H9 (cell line): ENCODE data around the gene MYBBP1A. TPM values are rescaled to one million over a fixed set of nuclear protein-coding genes. Genes with fewer than 3 reads are reported as not detected.

Experiments
- DNase-seq: peaks from one replicate; pipeline ENCODE4 v3.0.0-alpha.2; 2017
- H2AFZ ChIP-seq: one replicate; pipeline ENCODE4 v1.6.1; 2013; ENCODE audit warnings: mild to moderate bottlenecking, low read length, control low read depth, moderate library complexity
- H2AK5ac ChIP-seq: 2 replicates; pipeline ENCODE4 v1.6.1; 2013; ENCODE audit warnings: low read length, control low read depth, mixed read lengths; ENCODE audit not compliant: insufficient read length
- H2BK120ac ChIP-seq: one replicate; pipeline ENCODE4 v1.6.1; 2013; ENCODE audit warnings: low read depth, mild to moderate bottlenecking, low read length, control low read depth, inconsistent platforms; ENCODE audit not compliant: poor library complexity, severe bottlenecking
- H2BK12ac ChIP-seq: 2 replicates; pipeline ENCODE4 v1.6.1; 2013; ENCODE audit warnings: low read length, control low read depth, mixed read lengths, low read depth; ENCODE audit not compliant: insufficient read length
- H2BK15ac ChIP-seq: 2 replicates; pipeline ENCODE4 v1.6.1; 2013; ENCODE audit warnings: low read depth, low read length, control low read depth
- H2BK20ac ChIP-seq: one replicate; pipeline ENCODE4 v1.6.1; 2013; ENCODE audit warnings: low read depth, mild to moderate bottlenecking, low read length, control low read depth, inconsistent platforms; ENCODE audit not compliant: poor library complexity, severe bottlenecking
- H2BK5ac ChIP-seq: 2 replicates; pipeline ENCODE4 v1.6.1; 2013; ENCODE audit warnings: low read length, control low read depth, mixed read lengths; ENCODE audit not compliant: insufficient read length
- H3K14ac ChIP-seq: 2 replicates; pipeline ENCODE4 v1.6.1; 2013; ENCODE audit warnings: low read length, control low read depth; ENCODE audit not compliant: insufficient read depth
- H3K18ac ChIP-seq: 2 replicates; pipeline ENCODE4 v1.6.1; 2013; ENCODE audit warnings: low read depth, mild to moderate bottlenecking, mixed read lengths, low read length, control low read depth; ENCODE audit not compliant: insufficient read length
- H3K23ac ChIP-seq: 2 replicates; pipeline ENCODE4 v1.6.1; 2013; ENCODE audit warnings: low read length, control low read depth, mixed read lengths, low read depth; ENCODE audit not compliant: insufficient read length
- H3K23me2 ChIP-seq: 2 replicates; pipeline ENCODE4 v1.6.1; 2013; ENCODE audit warnings: low read depth, mild to moderate bottlenecking, mixed read lengths, low read length, control low read depth; ENCODE audit not compliant: insufficient read length, poor library complexity, severe bottlenecking
- H3K27ac ChIP-seq: 2 replicates; pipeline ENCODE4 v1.5.1; 2013; ENCODE audit warnings: low read length, control low read depth, mixed read lengths, low read depth; ENCODE audit not compliant: insufficient read length
- H3K27me3 ChIP-seq: 2 replicates; pipeline ENCODE4 v1.6.1; 2013; ENCODE audit warnings: low read length, control low read depth, inconsistent platforms; ENCODE audit not compliant: insufficient read depth
- H3K4ac ChIP-seq: 2 replicates; pipeline ENCODE4 v1.6.1; 2013; ENCODE audit warnings: low read depth, mild to moderate bottlenecking, control low read depth, inconsistent platforms, low read length, moderate library complexity
- H3K4me1 ChIP-seq: 2 replicates; pipeline ENCODE4 v1.6.1; 2013; ENCODE audit warnings: low read length, control low read depth, inconsistent platforms; ENCODE audit not compliant: insufficient read depth
- H3K4me2 ChIP-seq: 2 replicates; pipeline ENCODE4 v1.6.1; 2013; ENCODE audit warnings: low read length, control low read depth, mixed read lengths; ENCODE audit not compliant: insufficient read length, insufficient read depth
- H3K56ac ChIP-seq: 2 replicates; pipeline ENCODE4 v1.6.1; 2013; ENCODE audit warnings: low read depth, mild to moderate bottlenecking, mixed read lengths, low read length, control low read depth; ENCODE audit not compliant: insufficient read length
- H3K79me1 ChIP-seq: 2 replicates; pipeline ENCODE4 v1.6.1; 2013; ENCODE audit warnings: low read depth, mild to moderate bottlenecking, moderate library complexity, low read length, control low read depth, inconsistent platforms; ENCODE audit not compliant: insufficient read depth, poor library complexity, severe bottlenecking
- H3K79me2 ChIP-seq: 2 replicates; pipeline ENCODE4 v1.6.1; 2013; ENCODE audit warnings: low read length, control low read depth, inconsistent platforms; ENCODE audit not compliant: insufficient read depth
- H3K9ac ChIP-seq: 2 replicates; pipeline ENCODE4 v1.6.1; 2013; ENCODE audit warnings: low read length, control low read depth, mixed read lengths; ENCODE audit not compliant: insufficient read length; ENCODE audit errors: extremely low read depth
- H3K9me3 ChIP-seq: one replicate; pipeline ENCODE4 v1.6.1; 2013; ENCODE audit warnings: low read depth, low read length, inconsistent platforms; ENCODE audit not compliant: control insufficient read depth
- H3T11ph ChIP-seq: one replicate; pipeline ENCODE4 v1.6.1; 2013; ENCODE audit warnings: mild to moderate bottlenecking, low read length, control low read depth, inconsistent platforms
- H4K20me1 ChIP-seq: one replicate; pipeline ENCODE4 v1.6.1; 2013; ENCODE audit not compliant: control insufficient read depth, insufficient read length, insufficient read depth
- H4K5ac ChIP-seq: 2 replicates; pipeline ENCODE4 v1.6.1; 2013; ENCODE audit warnings: low read depth, mild to moderate bottlenecking, mixed read lengths, low read length, control low read depth; ENCODE audit not compliant: insufficient read length
- H4K8ac ChIP-seq: replicated peaks from 2 replicates; pipeline ENCODE4 v1.6.1; 2013; ENCODE audit warnings: low read length, control low read depth, mixed read lengths, low read depth; ENCODE audit not compliant: insufficient read length
- H4K91ac ChIP-seq: 2 replicates; pipeline ENCODE4 v1.6.1; 2013; ENCODE audit warnings: low read depth, mild to moderate bottlenecking, moderate library complexity, mixed read lengths, low read length, control low read depth; ENCODE audit not compliant: insufficient read length
- H3K27ac Mint-ChIP-seq, 3 experiments: 2 replicates in 2 of 3; 3 replicates in 1 of 3; pipeline ENCODE4 v1.8.0; 2020 to 2021; ENCODE audit warnings: mixed read lengths in 3 of 3, mild to moderate bottlenecking in 1 of 3, moderate library complexity in 1 of 3
- H3K27me3 Mint-ChIP-seq: 2 replicates; pipeline ENCODE4 v1.8.0; 2021; ENCODE audit warnings: low read depth, mild to moderate bottlenecking, moderate library complexity, mixed read lengths
- H3K36me3 Mint-ChIP-seq, 3 experiments: 2 replicates in 2 of 3; 3 replicates in 1 of 3; pipeline ENCODE4 v1.8.0; 2020 to 2021; ENCODE audit warnings: low read depth in 3 of 3, mixed read lengths in 3 of 3; ENCODE audit not compliant: insufficient read depth in 1 of 3
- H3K4me1 Mint-ChIP-seq, 2 experiments: 2 replicates each; pipeline ENCODE4 v1.8.0; 2020; ENCODE audit warnings: mixed read lengths in 2 of 2
- H3K4me3 Mint-ChIP-seq, 2 experiments: 2 replicates in 1 of 2; 3 replicates in 1 of 2; pipeline ENCODE4 v1.8.0; 2020 to 2021; ENCODE audit warnings: mild to moderate bottlenecking in 2 of 2, mixed read lengths in 2 of 2, moderate library complexity in 1 of 2
- H3K9me3 Mint-ChIP-seq, 2 experiments: 2 replicates in 1 of 2; 3 replicates in 1 of 2; pipeline ENCODE4 v1.8.0; 2020; ENCODE audit warnings: mild to moderate bottlenecking in 2 of 2, mixed read lengths in 2 of 2, moderate library complexity in 1 of 2
- CTCF ChIP-seq: fragments of 200-600 bp; sonication (generic); conservative IDR thresholded peaks from 3 replicates; pipeline ENCODE4 v1.8.0; 2021; ENCODE audit warnings: antibody characterized with exemption, mild to moderate bottlenecking
- WGBS: extraction: QIAGEN DNeasy Blood & Tissue Kit; methylation state at CpG from one replicate; pipeline ENCODE4 v1.1.7; 2013; ENCODE audit warnings: missing lambda C conversion rate, low lambda C conversion rate, mixed read lengths; ENCODE audit not compliant: insufficient read length; ENCODE audit errors: extremely low coverage; 5-methylcytosine and 5-hydroxymethylcytosine counted together
- total RNA-seq: library from RNA; stranded (reverse); gene quantifications from 2 replicates; pipeline ENCODE4 v1.2.1, GENCODE V29; 2021

The MYBBP1A gene
- total RNA-seq, 1 experiment from 2014 or later = 181 TPM

GRCh38 chr17:4560421-4560820 lies 5.2 kb upstream of the MYBBP1A start, which contains the start of gene GGT6:
TSS of gene GGT6 (minus strand) at chr17:4560577. CDS start at chr17:4560521, 56 bp downstream.
- Histone ChIP-seq H2BK12ac (no peak within 1 kb of the TSS), H2BK15ac (no peak within 1 kb of the TSS), H3K56ac (no peak within 1 kb of the TSS), H3T11ph (no peak within 1 kb of the TSS), H3K79me1 (no peaks in the 10 kb centered on the region), H3K23me2 (no peaks in the 10 kb centered on the region), H2AFZ (no peak within 1 kb of the TSS), H3K79me2 (no peaks in the 10 kb centered on the region), H4K91ac (no peak within 1 kb of the TSS), H3K27ac (no peak within 1 kb of the TSS), H3K9me3 (no peaks in the 10 kb centered on the region), H2AK5ac (no peak within 1 kb of the TSS), H3K14ac (no peak within 1 kb of the TSS), H4K20me1 (no peaks in the 10 kb centered on the region), H3K4me1 (peaks cover 4% of the 10 kb centered on the region; the same call in 1 of the 2 replicates), H3K23ac (no peak within 1 kb of the TSS), H3K4me2 (no peak within 1 kb of the TSS), H4K8ac (no peak within 1 kb of the TSS), H2BK120ac (no peak within 1 kb of the TSS), H3K27me3 (no peaks in the 10 kb centered on the region), H4K5ac (no peak within 1 kb of the TSS), H3K9ac (no peak within 1 kb of the TSS), H2BK5ac (no peak within 1 kb of the TSS), H2BK20ac (no peak within 1 kb of the TSS), H3K4ac (no peak within 1 kb of the TSS), H3K18ac (no peak within 1 kb of the TSS)
- TF ChIP-seq CTCF = no peak
- DNase-seq = no peak
- peaks cover 22 to 29% of the 10 kb centered on the region in 2 experiments for H3K4me1 Mint-ChIP-seq
- H3K36me3 Mint-ChIP-seq = no peaks in the 10 kb centered on the region
- H3K4me3 Mint-ChIP-seq = no peak within 1 kb of the TSS
- H3K27ac Mint-ChIP-seq = no peak within 1 kb of the TSS; a peak in 1 of 7 replicates
- WGBS = no CpG with 5 or more reads among the region's 12 CpGs
- peaks cover 10% of the 10 kb centered on the region; the same call in 1 of the 2 replicates for H3K27me3 Mint-ChIP-seq
- no peaks in the 10 kb centered on the region for H3K9me3 Mint-ChIP-seq
